Measurements from ENCODE around the gene MAP2K7.
A peak's percentile ranks its signal among the peaks of the same experiment; 100 is the strongest.

Gene MAP2K7

GRCh38 chr19:7913652-7914051 is 10.0 kb downstream of the MAP2K7 start:
- H3K4me3 ChIP-seq (ENCODE audit: low read depth, low read length): no peak overlapping the region
- TF ChIP-seq, protein P1, sequence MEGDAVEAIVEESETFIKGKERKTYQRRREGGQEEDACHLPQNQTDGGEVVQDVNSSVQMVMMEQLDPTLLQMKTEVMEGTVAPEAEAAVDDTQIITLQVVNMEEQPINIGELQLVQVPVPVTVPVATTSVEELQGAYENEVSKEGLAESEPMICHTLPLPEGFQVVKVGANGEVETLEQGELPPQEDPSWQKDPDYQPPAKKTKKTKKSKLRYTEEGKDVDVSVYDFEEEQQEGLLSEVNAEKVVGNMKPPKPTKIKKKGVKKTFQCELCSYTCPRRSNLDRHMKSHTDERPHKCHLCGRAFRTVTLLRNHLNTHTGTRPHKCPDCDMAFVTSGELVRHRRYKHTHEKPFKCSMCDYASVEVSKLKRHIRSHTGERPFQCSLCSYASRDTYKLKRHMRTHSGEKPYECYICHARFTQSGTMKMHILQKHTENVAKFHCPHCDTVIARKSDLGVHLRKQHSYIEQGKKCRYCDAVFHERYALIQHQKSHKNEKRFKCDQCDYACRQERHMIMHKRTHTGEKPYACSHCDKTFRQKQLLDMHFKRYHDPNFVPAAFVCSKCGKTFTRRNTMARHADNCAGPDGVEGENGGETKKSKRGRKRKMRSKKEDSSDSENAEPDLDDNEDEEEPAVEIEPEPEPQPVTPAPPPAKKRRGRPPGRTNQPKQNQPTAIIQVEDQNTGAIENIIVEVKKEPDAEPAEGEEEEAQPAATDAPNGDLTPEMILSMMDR (IDR thresholded peaks at IDR 0.05; ENCODE audit: control insufficient read depth, extremely low read depth, insufficient read depth): no peak
- no peak for DNase-seq (ENCODE audit: low read depth)

DNA sequence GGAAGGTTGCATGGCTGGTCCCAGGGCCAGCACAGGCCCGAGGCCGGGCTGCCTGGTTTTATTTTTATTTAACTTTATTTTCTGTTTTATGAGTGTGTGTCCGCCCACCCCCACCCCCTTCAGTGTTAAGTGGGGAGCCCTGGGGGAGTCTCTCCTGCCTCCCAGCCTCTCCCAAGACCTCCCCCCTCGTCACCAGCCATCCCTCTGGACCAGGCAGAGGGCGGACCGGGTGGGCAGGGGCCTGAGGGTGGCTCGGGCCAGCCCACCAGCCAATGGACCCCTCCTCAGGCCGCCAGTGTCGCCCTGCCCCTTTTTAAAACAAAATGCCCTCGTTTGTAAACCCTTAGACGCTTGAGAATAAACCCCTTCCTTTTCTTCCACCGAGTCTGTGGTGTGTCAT is 10.4 kb downstream of the MAP2K7 start:
- H3K4me3 ChIP-seq (ENCODE audit: low read depth, low read length): no peak overlapping the region
- TF ChIP-seq, protein P1 (IDR thresholded peaks at IDR 0.05; ENCODE audit: control insufficient read depth, extremely low read depth, insufficient read depth): no peak

GRCh38 chr19:7914598-7915045 is 10.9 kb downstream of the MAP2K7 start, which contains the start of gene TGFBR3L:
TGFBR3L (plus strand) TSS chr19:7914830.
- no peak for DNase-seq (ENCODE audit: low read depth)
- TF ChIP-seq, protein P1 (IDR thresholded peaks at IDR 0.05; ENCODE audit: control insufficient read depth, extremely low read depth, insufficient read depth): no peak
- H3K4me3 ChIP-seq (ENCODE audit: low read depth, low read length): peak within 1 kb of the TSS; percentile 49

More for the DNA sequence above, 10.4 kb downstream of the MAP2K7 start:
- DNase-seq (ENCODE audit: low read depth): no peak

GRCh38 chr19:7915250-7916102 is 11.8 kb downstream of the MAP2K7 start:
- TF ChIP-seq, protein P1 (IDR thresholded peaks at IDR 0.05; ENCODE audit: control insufficient read depth, extremely low read depth, insufficient read depth): no peak
- H3K4me3 ChIP-seq (ENCODE audit: low read depth, low read length): peak overlapping the region; percentile 49
- DNase-seq (ENCODE audit: low read depth): no peak

DNA sequence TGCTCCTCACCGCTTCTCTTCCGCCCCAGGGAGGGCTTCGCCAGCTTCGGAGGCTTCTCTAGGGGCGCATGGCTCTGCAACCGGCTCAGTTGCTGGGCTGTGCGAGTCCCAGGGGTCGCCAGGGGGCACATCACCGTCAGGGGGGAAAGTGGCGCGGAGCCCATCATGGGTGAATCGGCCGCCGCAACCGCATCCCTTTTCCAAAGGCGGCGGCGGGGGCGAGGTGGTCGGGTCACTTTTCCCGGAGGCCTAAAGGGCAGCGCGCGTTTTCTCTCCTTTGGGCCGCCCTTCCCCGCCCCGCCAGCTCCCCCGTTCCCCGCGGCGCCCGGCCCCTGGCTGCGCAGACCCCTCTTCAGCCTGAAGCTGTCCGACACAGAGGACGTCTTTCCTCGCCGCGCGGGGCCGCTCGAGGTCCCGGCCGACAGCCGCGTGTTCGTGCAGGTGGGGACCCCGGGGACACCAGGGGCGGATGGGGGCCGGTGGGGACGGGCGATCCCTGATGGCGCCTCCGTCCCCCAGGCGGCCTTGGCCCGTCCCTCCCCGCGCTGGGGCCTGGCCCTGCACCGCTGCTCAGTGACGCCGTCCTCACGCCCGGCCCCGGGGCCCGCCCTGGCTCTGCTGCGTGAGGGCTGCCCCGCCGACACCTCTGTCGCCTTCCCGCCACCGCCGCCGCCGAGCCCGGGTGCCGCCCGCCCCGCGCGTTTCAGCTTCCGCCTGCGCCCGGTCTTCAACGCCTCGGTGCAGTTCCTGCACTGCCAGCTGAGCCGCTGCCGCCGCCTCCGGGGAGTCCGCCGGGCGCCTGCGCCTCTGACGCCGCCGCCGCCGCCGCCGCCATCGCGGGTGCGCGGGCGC is 12.7 kb downstream of the MAP2K7 start:
- peak overlapping the region; percentile 49 for H3K4me3 ChIP-seq (ENCODE audit: low read depth, low read length)
- no peak for DNase-seq (ENCODE audit: low read depth)
- TF ChIP-seq, protein P1 (IDR thresholded peaks at IDR 0.05; ENCODE audit: control insufficient read depth, extremely low read depth, insufficient read depth): 0 out of 2 replicates have a peak, but pooled peaks have one; percentile 13

DNA sequence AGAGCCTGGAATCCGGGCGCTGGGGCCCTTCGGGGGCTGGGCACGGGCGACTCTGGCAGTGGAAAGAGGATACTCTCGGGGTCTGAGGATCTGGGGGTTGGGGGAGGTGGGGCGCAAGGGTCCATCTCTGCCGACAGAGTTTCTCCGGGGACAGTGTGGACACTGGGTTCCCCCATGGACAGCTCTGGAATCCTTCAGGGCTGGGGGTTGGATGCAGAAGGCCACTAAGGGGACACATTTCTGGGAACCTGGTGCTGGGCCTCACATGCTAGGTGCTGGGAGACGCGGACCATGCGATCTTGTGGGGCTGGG is 13.2 kb downstream of the MAP2K7 start:
- H3K4me3 ChIP-seq (ENCODE audit: low read depth, low read length): peak overlapping the region; percentile 49
- TF ChIP-seq, protein P1 (IDR thresholded peaks at IDR 0.05; ENCODE audit: control insufficient read depth, extremely low read depth, insufficient read depth): no peak
- no peak for DNase-seq (ENCODE audit: low read depth)
